Stomach (tissue), 19 donors: ENCODE results near the gene HLCS. TPM values are rescaled to one million over a fixed set of nuclear protein-coding genes. Genes with fewer than 3 reads are reported as not detected.

ENCODE experiments used
- DNase-seq, 2 donors: peaks; one replicate each; pipeline versions ENCODE4 v3.0.0 to v3.0.0-alpha.2; 2013 to 2019
- H3K27ac ChIP-seq, 5 donors: fragments of 200-600 bp in 4 of 5; sonication (generic) in 4 of 5; one replicate each; pipeline ENCODE4 v1.5.1; 2013 to 2019; ENCODE audit warnings: mild to moderate bottlenecking in 1 of 5, moderate library complexity in 1 of 5
- H3K27me3 ChIP-seq, 3 donors: fragments of 200-600 bp; sonication (generic); one replicate each; pipeline ENCODE4 v1.5.1; 2017 to 2019; ENCODE audit warnings: mixed run types in 1 of 3
- H3K36me3 ChIP-seq, 4 donors: fragments of 200-600 bp; sonication (generic); 1 replicate in 3 of 4; 2 replicates in 1 of 4; pipeline ENCODE4 v1.5.1; 2016 to 2019
- H3K4me1 ChIP-seq, 4 donors: fragments of 200-600 bp; sonication (generic); one replicate each; pipeline ENCODE4 v1.5.1; 2016 to 2019
- H3K4me3 ChIP-seq, 4 donors: fragments of 200-600 bp; sonication (generic) in 3 of 4; one replicate each; pipeline ENCODE4 v1.5.1; 2016 to 2019; ENCODE audit warnings: mild to moderate bottlenecking in 1 of 4
- H3K9me3 ChIP-seq, 4 donors: fragments of 200-600 bp; sonication (generic); one replicate each; pipeline ENCODE4 v1.5.1; 2016 to 2019
- CTCF ChIP-seq, 7 experiments: fragments of 450-650 bp in 4 of 7; fragments of 200-600 bp in 3 of 7; sonication (generic) in 3 of 7; IDR thresholded peaks; one replicate each; pipeline ENCODE4 v1.5.1; 2016 to 2019; ENCODE audit warnings: antibody characterized with exemption in 7 of 7, control low read depth in 2 of 7, mild to moderate bottlenecking in 1 of 7
- EP300 ChIP-seq: sonication (generic); formaldehyde crosslinking; IDR thresholded peaks from one replicate; pipeline ENCODE4 v1.6.1; 2017; ENCODE audit warnings: antibody characterized with exemption
- POLR2A ChIP-seq, 4 donors: fragments of 450-650 bp; IDR thresholded peaks; one replicate each; pipeline ENCODE4 v1.6.1; 2016; ENCODE audit warnings: antibody characterized with exemption in 4 of 4, control low read depth in 2 of 4, mild to moderate bottlenecking in 1 of 4, moderate library complexity in 1 of 4
- POLR2AphosphoS5 ChIP-seq, 3 donors: sonication (generic); formaldehyde crosslinking; IDR thresholded peaks; one replicate each; pipeline ENCODE4 v1.6.1; 2016; ENCODE audit warnings: antibody characterized with exemption in 3 of 3
- whole genome bisulfite sequencing, 5 donors: extraction: QIAGEN DNeasy Blood & Tissue Kit in 3 of 5; methylation state at CpG; one replicate each; pipeline versions ENCODE4 v1.1.5 to v1.1.7; 2013 to 2018; 5-methylcytosine and 5-hydroxymethylcytosine counted together
- intact Hi-C: fragments of 100-400 bp; cut with DNase I; formaldehyde crosslinking; loops from one replicate; pipeline ENCODE4 v1.15.1; 2023; ENCODE audit warnings: low total_unique reads
- long read RNA-seq, 10 donors: transcript quantifications; one replicate each; lab custom pipeline, GENCODE V29; 2026
- polyA plus RNA-seq, 3 donors: library from polyadenylated mRNA; stranded (reverse); fragments of 200-250 nt; gene quantifications; one replicate each; pipeline ENCODE4 v1.2.3, GENCODE V29; 2013
- total RNA-seq, 5 donors: library from RNA; depleted of rRNA; stranded (reverse); fragments of >200 nt; gene quantifications; one replicate each; pipeline versions ENCODE4 v1.1.0 to v1.2.3, GENCODE V29; 2014 to 2016
- donor health status: healthy with polysubstance abuse.
- donor health status: Bipolar disorder and iron deficiency.
- donor health status: healthy.

Gene HLCS
- 10 to 100 TPM; 12.5 to 35.1 (median 18.1) TPM for total RNA-seq
- polyA plus RNA-seq, result 1 to 10 TPM; 2.3 to 4.8 (median 3.5) TPM
- long read RNA-seq, donor 1, result 0 reads
- long read RNA-seq, donor 2, partial matches to known transcripts, result 5 of 5 reads
- long read RNA-seq, donor 2, other reads (novel, unspliced or antisense), result 0 of 5 reads
- long read RNA-seq, donor 3, partial matches to known transcripts, result 9 of 10 reads
- long read RNA-seq, donor 3, other reads (novel, unspliced or antisense), result 0 of 10 reads
- long read RNA-seq, donor 4, result 0 reads
- long read RNA-seq, donor 5, result 0 reads
- long read RNA-seq, donor 6, result 0 reads
- long read RNA-seq, donor 7, result 0 reads
- long read RNA-seq, donor 8, full-length matches to known transcripts, result 1 of 1 reads
- long read RNA-seq, donor 8, partial matches to known transcripts, result 0 of 1 reads
- long read RNA-seq, donor 8, other reads (novel, unspliced or antisense), result 0 of 1 reads
- long read RNA-seq, donor 9, result 0 reads
- long read RNA-seq, donor 10, result 0 reads

- no peaks in the 10 kb centered on the region for H3K9me3 ChIP-seq
- H3K4me3 ChIP-seq, result peak within 1 kb of the TSS; percentile 62 to 78 (median 73)
- 0 to 4% (median 1%) methylated on average over 10 to 101 of the region's 101 CpGs for WGBS, 5 donors
- no peaks in the 10 kb centered on the region for H3K27me3 ChIP-seq
- DNase-seq, result peak; percentile 81 to 91
- H3K36me3 ChIP-seq, result peaks cover 0 to 14% (median 7%) of the 10 kb centered on the region in 4 donors
- H3K27ac ChIP-seq, result peak within 1 kb of the TSS; percentile 90 to 97 (median 92)
- TF ChIP-seq POLR2AphosphoS5 (IDR thresholded peaks at IDR 0.05) (peak in 1 of 3 donors; percentile 30), CTCF (IDR thresholded peaks at IDR 0.05) (peak in 2 of 7 experiments; percentile 33 to 34), EP300 (no peak), POLR2A (IDR thresholded peaks at IDR 0.05) (no peak)
- intact Hi-C loops, result no loop called here
- peaks cover 5 to 28% (median 19%) of the 10 kb centered on the region in 4 donors for H3K4me1 ChIP-seq
Observed at GRCh38 chr21:36966066-36966820, at the start of gene HLCS. HLCS (minus strand) TSS chr21:36966669; CDS start chr21:36966638, 31 bp downstream.

GRCh38 chr21:37009740-37010341 is 43.4 kb upstream of the HLCS start:
- peak overlapping the region; percentile 28 to 33 (median 32) for H3K4me3 ChIP-seq
- H3K27me3 ChIP-seq, result peaks cover 4 to 77% (median 14%) of the 10 kb centered on the region in 3 donors
- WGBS, 5 donors, result 7 to 12% (median 11%) methylated on average over 28 to 30 of the region's 30 CpGs
- peak; percentile 89 to 95 for DNase-seq
- H3K9me3 ChIP-seq, result no peaks in the 10 kb centered on the region
- no peak for TF ChIP-seq EP300
- no peak for TF ChIP-seq POLR2A (IDR thresholded peaks at IDR 0.05)
- TF ChIP-seq POLR2AphosphoS5 (IDR thresholded peaks at IDR 0.05), result peak in 2 of 3 donors; percentile 24 to 54
- peak in 5 of 7 experiments; percentile 63 to 83 (median 72) for TF ChIP-seq CTCF (IDR thresholded peaks at IDR 0.05)
- H3K27ac ChIP-seq, result peak overlapping the region in 1 of 5 donors; percentile 30
- no peaks in the 10 kb centered on the region for H3K36me3 ChIP-seq
- intact Hi-C loops, result no loop called here
- peaks cover 12 to 36% (median 28%) of the 10 kb centered on the region in 4 donors for H3K4me1 ChIP-seq

- no peak overlapping the region for H3K27ac ChIP-seq
- WGBS, 5 donors, result 42 to 54% (median 45%) methylated on average over 12 of the region's 12 CpGs
- peak in 1 of 2 donors; percentile 65 for DNase-seq
- no peaks in the 10 kb centered on the region for H3K36me3 ChIP-seq
- peaks cover 3 to 69% (median 14%) of the 10 kb centered on the region in 3 donors for H3K27me3 ChIP-seq
- TF ChIP-seq EP300 (no peak), CTCF (IDR thresholded peaks at IDR 0.05) (no peak), POLR2AphosphoS5 (IDR thresholded peaks at IDR 0.05) (no peak), POLR2A (IDR thresholded peaks at IDR 0.05) (no peak)
- intact Hi-C loops, result no loop called here
- no peak overlapping the region for H3K4me3 ChIP-seq
- H3K4me1 ChIP-seq, result peaks cover 12 to 36% (median 28%) of the 10 kb centered on the region in 4 donors
- H3K9me3 ChIP-seq, result no peaks in the 10 kb centered on the region
Observed at GRCh38 chr21:37008724-37009123, 42.3 kb upstream of the HLCS start.
